Vagina (tissue), 2 donors: Measurements from ENCODE around the gene SYNCRIP. TPM values are rescaled to one million over a fixed set of nuclear protein-coding genes. Genes with fewer than 3 reads are reported as not detected.
A peak's percentile ranks its signal among the peaks of the same experiment; 100 is the strongest.
"Not testable (repeated sequence)": the region's sequence is repeated elsewhere in the genome, so short reads cannot be mapped to it uniquely, and the experiment has no call there.

Experiments used
- DNase-seq, 2 donors: peaks; one replicate each; pipeline ENCODE4 v3.0.0-alpha.2; 2017; ENCODE audit errors: extremely low spot score in 2 of 2
- H3K27ac ChIP-seq: fragments of 200-600 bp; sonication (generic); one replicate; pipeline ENCODE4 v1.5.1; 2019
- H3K27me3 ChIP-seq: fragments of 200-600 bp; sonication (generic); one replicate; pipeline ENCODE4 v1.5.1; 2019
- H3K36me3 ChIP-seq, 2 donors: fragments of 200-600 bp; sonication (generic); one replicate each; pipeline ENCODE4 v1.5.1; 2017 to 2019
- H3K4me1 ChIP-seq: fragments of 200-600 bp; sonication (generic); one replicate; pipeline ENCODE4 v1.5.1; 2019
- H3K4me3 ChIP-seq, 2 donors: fragments of 200-600 bp; sonication (generic); 1 replicate in 1 of 2; 2 replicates in 1 of 2; pipeline ENCODE4 v1.5.1; 2016 to 2019
- H3K9me3 ChIP-seq: fragments of 200-600 bp; sonication (generic); one replicate; pipeline ENCODE4 v1.5.1; 2019
- CTCF ChIP-seq, 3 experiments: fragments of 450-650 bp in 2 of 3; fragments of 200-600 bp in 1 of 3; sonication (generic) in 1 of 3; IDR thresholded peaks; one replicate each; pipeline ENCODE4 v1.5.1; 2017 to 2019; ENCODE audit warnings: antibody characterized with exemption in 3 of 3, mild to moderate bottlenecking in 2 of 3, moderate library complexity in 2 of 3
- POLR2A ChIP-seq, 2 donors: fragments of 450-650 bp; IDR thresholded peaks; one replicate each; pipeline ENCODE4 v1.6.1; 2017; ENCODE audit warnings: antibody characterized with exemption in 2 of 2, mild to moderate bottlenecking in 2 of 2, moderate library complexity in 2 of 2
- POLR2AphosphoS5 ChIP-seq, 2 donors: sonication (generic); formaldehyde crosslinking; IDR thresholded peaks; one replicate each; pipeline ENCODE4 v1.9.0; 2017; ENCODE audit warnings: antibody characterized with exemption in 2 of 2, mild to moderate bottlenecking in 2 of 2, low read depth in 1 of 2; ENCODE audit not compliant: insufficient read depth in 1 of 2
- intact Hi-C: fragments of 100-400 bp; cut with DNase I; formaldehyde crosslinking; loops from one replicate; pipeline ENCODE4 v1.15.1; 2023
- total RNA-seq: library from RNA; depleted of rRNA; stranded (reverse); fragments of >200 nt; gene quantifications from one replicate; pipeline ENCODE4 v1.2.3, GENCODE V29; 2016

Gene SYNCRIP
- total RNA-seq, 1 donor from 2014 or later: 60.9 TPM

GRCh38 chr6:85684133-85684808 is 41.6 kb upstream of the SYNCRIP start:
- H3K4me1 ChIP-seq: peaks cover 8% of the 10 kb centered on the region
- intact Hi-C loops: no loop called here
- no peaks in the 10 kb centered on the region for H3K9me3 ChIP-seq
- no peak for DNase-seq
- no peaks in the 10 kb centered on the region for H3K27me3 ChIP-seq
- H3K36me3 ChIP-seq: no peaks in the 10 kb centered on the region
- H3K4me3 ChIP-seq: no peak overlapping the region
- no peak overlapping the region for H3K27ac ChIP-seq
- no peak for TF ChIP-seq CTCF (IDR thresholded peaks at IDR 0.05)
- TF ChIP-seq POLR2A (IDR thresholded peaks at IDR 0.05): no peak
- TF ChIP-seq POLR2AphosphoS5 (IDR thresholded peaks at IDR 0.05; ENCODE audit: insufficient read depth in 1 of 2, low read depth in 1 of 2): no peak

- H3K4me3 ChIP-seq, H3K27ac ChIP-seq, DNase-seq, H3K36me3 ChIP-seq, H3K9me3 ChIP-seq, H3K27me3 ChIP-seq, intact Hi-C loops: not testable (repeated sequence)
- H3K4me1 ChIP-seq: peaks cover 11% of the 10 kb centered on the region
Measured at GRCh38 chr6:85681899-85682298, 39.2 kb upstream of the SYNCRIP start.

- intact Hi-C loops: no loop called here
Measured at GRCh38 chr6:85680388-85680787, 37.7 kb upstream of the SYNCRIP start.

DNA sequence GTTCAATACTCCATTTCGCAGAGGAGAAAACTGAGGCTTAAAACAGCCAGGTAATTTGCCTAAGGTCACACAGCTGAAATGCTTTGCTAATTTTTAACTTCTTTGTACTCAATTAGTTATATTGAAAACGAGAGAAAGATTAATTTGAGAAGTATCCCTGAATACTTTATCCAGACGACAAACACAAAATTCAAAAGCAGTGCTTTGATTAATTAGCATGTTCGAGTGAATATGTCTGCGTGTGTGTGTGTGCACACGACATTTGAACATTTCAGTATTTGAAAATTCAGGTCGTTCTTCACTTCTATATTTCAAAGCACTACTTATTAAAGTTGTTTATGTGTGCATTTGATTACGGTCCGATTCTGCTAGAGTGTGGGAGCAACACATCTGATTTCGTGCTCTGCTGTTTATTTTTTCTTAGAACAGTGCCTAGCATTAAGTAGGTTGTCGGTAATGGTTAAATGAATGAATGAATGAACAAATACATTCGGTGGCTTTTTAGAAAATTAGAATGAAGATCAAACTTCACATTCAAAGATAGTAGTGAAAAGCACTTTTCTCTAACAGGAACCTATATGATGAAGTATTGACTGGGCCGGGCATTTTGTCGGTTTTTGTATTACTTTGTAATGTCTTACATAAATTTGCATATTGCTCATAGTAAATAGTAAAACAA is 36.9 kb upstream of the SYNCRIP start:
- TF ChIP-seq CTCF (IDR thresholded peaks at IDR 0.05) (no peak), POLR2AphosphoS5 (IDR thresholded peaks at IDR 0.05; ENCODE audit: insufficient read depth in 1 of 2, low read depth in 1 of 2) (no peak)
- Histone ChIP-seq H3K36me3 (peaks cover 0 to 7% of the 10 kb centered on the region in 2 donors), H3K27ac (peak overlapping the region; percentile 73), H3K27me3 (no peaks in the 10 kb centered on the region), H3K9me3 (no peaks in the 10 kb centered on the region), H3K4me1 (peaks cover 32% of the 10 kb centered on the region), H3K4me3 (peak overlapping the region; percentile 90 to 97)
- intact Hi-C loops: loop anchor here (2.0 kb wide), 1 partner anchor 79 kb away; no protein-coding TSS in a partner anchor
- no peak for DNase-seq

More at GRCh38 chr6:85680388-85680787, 37.7 kb upstream of the SYNCRIP start:
- no peak for DNase-seq
- Histone ChIP-seq H3K4me1 (peaks cover 24% of the 10 kb centered on the region), H3K4me3 (no peak overlapping the region), H3K36me3 (peaks cover 0 to 2% of the 10 kb centered on the region in 2 donors), H3K9me3 (no peaks in the 10 kb centered on the region), H3K27ac (no peak overlapping the region), H3K27me3 (no peaks in the 10 kb centered on the region)
- TF ChIP-seq POLR2A (IDR thresholded peaks at IDR 0.05) (no peak), CTCF (IDR thresholded peaks at IDR 0.05) (no peak), POLR2AphosphoS5 (IDR thresholded peaks at IDR 0.05; ENCODE audit: insufficient read depth in 1 of 2, low read depth in 1 of 2) (no peak)

- peaks cover 0 to 7% of the 10 kb centered on the region in 2 donors for H3K36me3 ChIP-seq
- intact Hi-C loops: loop anchor here (1.0 to 2.0 kb wide), 2 partner anchors 36 to 78 kb away; no protein-coding TSS in a partner anchor
- peak overlapping the region; percentile 90 to 97 for H3K4me3 ChIP-seq
- H3K9me3 ChIP-seq: no peaks in the 10 kb centered on the region
- DNase-seq: peak; percentile 97 to 99
- H3K27ac ChIP-seq: peak overlapping the region; percentile 86
- TF ChIP-seq CTCF (IDR thresholded peaks at IDR 0.05) (peak in 1 of 3 experiments; percentile 9), POLR2A (IDR thresholded peaks at IDR 0.05) (peak; percentile 27 to 99), POLR2AphosphoS5 (IDR thresholded peaks at IDR 0.05; ENCODE audit: insufficient read depth in 1 of 2, low read depth in 1 of 2) (peak; percentile 91 to 100)
- H3K27me3 ChIP-seq: no peaks in the 10 kb centered on the region
- H3K4me1 ChIP-seq: peaks cover 36% of the 10 kb centered on the region
Measured at GRCh38 chr6:85678602-85679444, 36.1 kb upstream of the SYNCRIP start.
